NCI-H2081 treated with DMSO at 0.1 percent for 48 hours (cell line): ENCODE data around the gene PUS3.
"Not testable (repeated sequence)": the region's sequence is repeated elsewhere in the genome, so short reads cannot be mapped to it uniquely, and the experiment has no call there.

Experiments used
- DNase-seq: peaks from one replicate; lab custom pipeline; 2025; lab: John Stamatoyannopoulos, UW

PUS3 gene

GRCh38 chr11:125865354-125865753 is 37.7 kb downstream of the PUS3 start:
- DNase-seq = not testable (repeated sequence)

GRCh38 chr11:125862786-125863185 is 40.2 kb downstream of the PUS3 start:
- DNase-seq = not testable (repeated sequence)

- not testable (repeated sequence) for DNase-seq
Measured at GRCh38 chr11:125857670-125858069, 45.3 kb downstream of the PUS3 start.

GRCh38 chr11:125846188-125846587 is 56.8 kb downstream of the PUS3 start:
- DNase-seq = no peak
